LNCAP (cell line): Measurements from ENCODE around the gene C10orf105.

Experiments used
- CTCF ChIP-seq: fragments of 450-650 bp; IDR thresholded peaks from 2 replicates; pipeline ENCODE4 v1.5.1; 2017; ENCODE audit warnings: mild to moderate bottlenecking

The C10orf105 gene

DNA sequence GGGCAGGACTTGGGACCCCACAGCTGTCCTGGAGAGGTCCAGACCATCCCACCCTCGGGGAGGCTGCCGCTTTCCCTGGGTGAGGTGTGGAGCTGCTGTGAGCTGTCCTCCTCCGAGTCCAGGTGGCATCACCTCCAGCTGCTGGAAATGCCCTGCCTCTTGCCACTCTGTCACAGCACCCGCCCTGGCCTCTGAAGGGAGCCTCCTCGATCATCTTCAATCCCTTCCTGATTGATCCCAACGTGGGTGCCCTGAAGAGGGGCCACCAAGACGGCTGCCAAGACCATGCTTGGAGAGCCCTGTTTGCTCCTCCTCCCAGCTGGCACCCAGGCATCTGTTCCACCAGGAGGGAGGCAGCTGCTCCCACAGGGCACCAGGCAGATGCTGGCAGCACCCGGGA, 4.6 kb downstream of the C10orf105 start:
- TF ChIP-seq CTCF, result no peak

GRCh38 chr10:71714592-71714991, 5.0 kb downstream of the C10orf105 start:
- no peak for TF ChIP-seq CTCF

DNA sequence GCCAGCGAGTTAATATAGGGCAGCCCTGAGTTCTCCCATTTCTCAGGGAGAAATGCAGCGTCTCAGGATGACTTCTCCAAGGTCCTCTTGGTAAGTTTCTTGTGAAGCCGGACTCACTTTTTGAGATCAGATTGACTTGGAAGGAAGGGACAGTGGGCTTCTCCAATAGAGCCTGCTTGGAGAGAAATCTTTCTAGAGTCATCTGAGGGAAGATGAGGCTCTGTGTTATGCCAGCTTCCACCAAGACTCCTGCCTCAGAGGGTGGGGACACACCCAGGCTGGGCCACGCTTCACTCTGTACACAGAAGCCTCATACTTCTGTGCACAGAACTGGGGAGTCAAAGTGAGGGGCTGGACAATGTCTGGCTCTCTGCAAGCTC, 5.6 kb downstream of the C10orf105 start:
- no peak for TF ChIP-seq CTCF

- TF ChIP-seq CTCF, result no peak
These were observed 6.2 kb downstream of the C10orf105 start for GRCh38 chr10:71713135-71714030.

DNA sequence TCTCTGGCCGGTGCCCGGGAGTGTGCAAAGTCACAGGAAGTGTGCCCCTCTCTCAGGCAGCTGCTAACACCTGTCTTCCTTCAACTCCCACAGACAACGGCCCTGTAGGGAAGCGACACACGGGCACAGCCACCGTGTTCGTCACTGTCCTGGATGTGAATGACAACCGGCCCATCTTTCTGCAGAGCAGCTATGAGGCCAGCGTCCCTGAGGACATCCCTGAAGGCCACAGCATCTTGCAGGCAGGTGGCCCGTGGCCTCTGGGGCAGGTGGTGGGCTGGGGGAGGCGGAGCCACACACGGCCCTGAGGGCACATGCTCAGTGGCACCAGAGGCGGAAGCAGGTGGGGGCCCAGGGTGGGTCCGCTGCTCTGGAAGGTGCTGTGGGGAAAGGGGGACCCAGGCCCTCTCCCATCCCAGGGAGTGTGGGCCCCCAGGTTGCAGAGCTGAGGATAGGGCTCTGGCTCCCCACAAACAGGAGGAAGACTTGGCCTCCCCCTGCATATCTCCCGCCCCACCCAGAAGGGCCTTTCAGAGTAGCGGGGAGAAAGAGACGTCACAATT, 6.9 kb downstream of the C10orf105 start:
- no peak for TF ChIP-seq CTCF

GRCh38 chr10:71712170-71712569, 7.4 kb downstream of the C10orf105 start:
- TF ChIP-seq CTCF, result no peak

GRCh38 chr10:71711052-71711623, 8.4 kb downstream of the C10orf105 start:
- TF ChIP-seq CTCF, result no peak
